Measurements from ENCODE around the gene LDLRAP1.

LDLRAP1 gene

GRCh38 chr1:25610822-25611630 lies 67.6 kb downstream of the LDLRAP1 start:
- no peak for DNase-seq

- no peak for DNase-seq
These were observed 68.4 kb downstream of the LDLRAP1 start for GRCh38 chr1:25611843-25612242.

- no peak for DNase-seq
These were observed 69.0 kb downstream of the LDLRAP1 start for GRCh38 chr1:25612421-25612820.

GRCh38 chr1:25613091-25613490 lies 69.7 kb downstream of the LDLRAP1 start:
- DNase-seq: no peak

GRCh38 chr1:25614501-25615171 lies 71.2 kb downstream of the LDLRAP1 start:
- DNase-seq: no peak

- DNase-seq: no peak
These were observed 71.8 kb downstream of the LDLRAP1 start for GRCh38 chr1:25615172-25615541.

- no peak for DNase-seq
These were observed 72.2 kb downstream of the LDLRAP1 start for GRCh38 chr1:25615563-25616094.

GRCh38 chr1:25616095-25616986 lies 72.9 kb downstream of the LDLRAP1 start, which contains the start of gene MAN1C1:
Gene MAN1C1 (plus strand): TSS chr1:25616791. CDS start chr1:25617798, 1,007 bp downstream.
- DNase-seq: peak; percentile 31

GRCh38 chr1:25616987-25617624 lies 73.7 kb downstream of the LDLRAP1 start:
- no peak for DNase-seq

GRCh38 chr1:25617625-25618432 lies 74.4 kb downstream of the LDLRAP1 start:
- no peak for DNase-seq

- DNase-seq: no peak
These were observed 75.0 kb downstream of the LDLRAP1 start for GRCh38 chr1:25618433-25618808.
